IPS-20b (cell line): ENCODE data around the gene ZNF69.
A peak's percentile ranks its signal among the peaks of the same experiment; 100 is the strongest.
"Not testable (repeated sequence)": the region's sequence is repeated elsewhere in the genome, so short reads cannot be mapped to it uniquely, and the experiment has no call there.

Experiments used
- H3K27ac ChIP-seq: one replicate; pipeline ENCODE4 v1.5.1; 2013; ENCODE audit warnings: low read length
- H3K27me3 ChIP-seq: 2 replicates; pipeline ENCODE4 v1.6.1; 2013; ENCODE audit warnings: mild to moderate bottlenecking, low read length, inconsistent platforms; ENCODE audit not compliant: insufficient read depth
- H3K36me3 ChIP-seq: 2 replicates; pipeline ENCODE4 v1.6.1; 2013; ENCODE audit warnings: low read depth, mild to moderate bottlenecking, inconsistent platforms, low read length, moderate library complexity; ENCODE audit not compliant: insufficient read depth
- H3K4me1 ChIP-seq: 2 replicates; pipeline ENCODE4 v1.6.1; 2013; ENCODE audit warnings: mild to moderate bottlenecking, control low read depth, inconsistent platforms, low read length, moderate library complexity; ENCODE audit not compliant: insufficient read depth
- H3K4me3 ChIP-seq: 2 replicates; pipeline ENCODE4 v1.5.1; 2013; ENCODE audit warnings: mild to moderate bottlenecking, low read length, inconsistent platforms
- H3K9ac ChIP-seq: 2 replicates; pipeline ENCODE4 v1.6.1; 2013; ENCODE audit warnings: low read depth, mild to moderate bottlenecking, inconsistent platforms, low read length, moderate library complexity
- H3K9me3 ChIP-seq: 2 replicates; pipeline ENCODE4 v1.6.1; 2013; ENCODE audit warnings: mild to moderate bottlenecking, low read depth, low read length, inconsistent platforms; ENCODE audit not compliant: insufficient read depth

Gene ZNF69

DNA sequence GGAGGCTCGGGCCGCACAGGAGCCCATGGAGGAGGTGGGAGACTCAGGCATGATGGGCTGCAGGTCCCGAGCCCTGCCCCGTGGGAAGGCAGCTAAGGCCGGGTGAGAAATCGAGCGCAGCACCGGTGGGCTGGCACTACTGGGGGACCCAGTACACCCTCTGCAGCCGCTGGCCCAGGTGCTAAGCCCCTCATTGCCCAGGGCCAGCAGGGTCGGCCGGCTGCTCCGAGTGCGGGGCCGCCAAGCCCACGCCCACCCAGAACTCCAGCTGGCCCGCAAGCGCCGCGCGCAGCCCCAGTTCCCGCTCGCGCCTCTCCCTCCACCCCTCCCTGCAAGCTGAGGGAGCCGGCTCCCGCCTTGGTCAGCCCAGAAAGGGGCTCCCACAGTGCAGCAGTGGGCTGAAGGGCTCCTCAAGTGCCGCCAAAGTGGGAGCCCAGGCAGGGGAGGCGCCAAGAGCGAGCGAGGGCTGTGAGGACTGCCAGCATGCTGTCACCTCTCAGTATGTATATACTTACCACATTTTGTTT, 53.8 kb downstream of the ZNF69 start:
- not testable (repeated sequence) for H3K27me3 ChIP-seq, H3K4me3 ChIP-seq, H3K9ac ChIP-seq, H3K27ac ChIP-seq, H3K4me1 ChIP-seq, H3K36me3 ChIP-seq
- peaks cover 71% of the 10 kb centered on the region for H3K9me3 ChIP-seq

DNA sequence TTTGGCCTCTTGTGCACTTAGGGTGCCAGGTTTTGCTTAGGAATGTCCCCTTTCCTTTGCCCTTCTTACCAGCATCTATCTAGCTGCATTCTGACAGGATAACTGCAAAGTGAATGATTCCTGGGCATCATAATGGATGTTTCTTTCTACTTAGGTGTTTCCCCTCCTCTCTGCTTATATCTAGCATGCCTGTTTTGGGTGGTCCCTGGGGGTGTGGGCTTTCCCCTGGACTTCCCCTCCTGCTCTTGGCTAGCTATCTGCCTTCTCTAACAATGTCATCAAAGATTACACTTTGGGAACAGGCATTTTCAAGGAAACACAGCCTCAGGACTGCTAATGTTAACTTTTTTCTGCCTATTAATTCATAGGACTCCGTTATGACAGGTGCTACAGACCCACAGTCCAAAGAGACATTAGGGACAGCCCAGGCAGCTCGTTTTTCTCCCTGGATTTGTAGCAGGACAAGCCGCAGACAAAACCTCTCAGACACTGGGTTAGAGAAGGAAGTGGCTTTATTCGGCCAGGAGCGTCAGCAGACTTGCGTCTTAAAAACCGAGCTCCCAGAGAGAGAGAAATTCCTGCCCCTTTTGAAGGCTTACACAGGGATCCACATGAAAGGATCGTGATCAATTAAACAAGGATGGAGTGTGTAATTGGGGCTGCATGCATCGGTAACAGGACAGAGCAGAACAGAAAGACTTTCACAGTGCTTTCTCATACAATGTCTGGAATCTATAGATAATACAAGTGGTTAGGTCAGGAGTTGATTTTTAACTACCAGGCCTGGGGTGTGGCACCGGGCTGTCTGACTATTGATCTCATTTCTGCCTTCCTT, 54.6 kb downstream of the ZNF69 start:
- H3K36me3 ChIP-seq: peaks cover 11% of the 10 kb centered on the region
- no peaks in the 10 kb centered on the region for H3K4me1 ChIP-seq
- H3K9me3 ChIP-seq: peaks cover 76% of the 10 kb centered on the region
- no peaks in the 10 kb centered on the region for H3K27me3 ChIP-seq
- no peak overlapping the region for H3K4me3 ChIP-seq
- no peak overlapping the region for H3K27ac ChIP-seq
- H3K9ac ChIP-seq: no peak overlapping the region

GRCh38 chr19:11942843-11943108, 55.2 kb downstream of the ZNF69 start:
- Histone ChIP-seq H3K4me1 (no peaks in the 10 kb centered on the region), H3K27me3 (no peaks in the 10 kb centered on the region), H3K9ac (no peak overlapping the region), H3K4me3 (no peak overlapping the region), H3K36me3 (peaks cover 17% of the 10 kb centered on the region), H3K27ac (no peak overlapping the region), H3K9me3 (peaks cover 78% of the 10 kb centered on the region)

GRCh38 chr19:11944656-11945055, 57.1 kb downstream of the ZNF69 start:
- no peak overlapping the region; the same call in 1 of the 2 replicates for H3K4me3 ChIP-seq
- peaks cover 34% of the 10 kb centered on the region for H3K36me3 ChIP-seq
- H3K9ac ChIP-seq: no peak overlapping the region
- no peaks in the 10 kb centered on the region for H3K4me1 ChIP-seq
- H3K9me3 ChIP-seq: peaks cover 87% of the 10 kb centered on the region
- H3K27me3 ChIP-seq: no peaks in the 10 kb centered on the region
- no peak overlapping the region for H3K27ac ChIP-seq

DNA sequence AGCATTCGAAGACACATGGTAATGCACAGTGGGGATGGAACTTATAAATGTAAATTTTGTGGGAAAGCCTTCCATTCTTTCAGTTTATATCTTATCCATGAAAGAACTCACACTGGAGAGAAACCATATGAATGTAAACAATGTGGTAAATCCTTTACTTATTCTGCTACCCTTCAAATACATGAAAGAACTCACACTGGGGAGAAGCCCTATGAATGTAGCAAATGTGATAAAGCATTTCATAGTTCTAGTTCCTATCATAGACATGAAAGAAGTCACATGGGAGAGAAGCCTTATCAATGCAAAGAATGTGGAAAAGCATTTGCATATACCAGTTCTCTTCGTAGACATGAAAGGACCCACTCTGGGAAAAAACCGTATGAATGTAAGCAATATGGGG, 61.1 kb downstream of the ZNF69 start:
- H3K36me3 ChIP-seq: peaks cover 58% of the 10 kb centered on the region
- no peaks in the 10 kb centered on the region for H3K27me3 ChIP-seq
- no peak overlapping the region for H3K9ac ChIP-seq
- H3K4me3 ChIP-seq: 0 out of 2 replicates have a peak overlapping the region, but pooled peaks have one; percentile 25
- peaks cover 100% of the 10 kb centered on the region for H3K9me3 ChIP-seq
- no peak overlapping the region for H3K27ac ChIP-seq
- H3K4me1 ChIP-seq: no peaks in the 10 kb centered on the region

GRCh38 chr19:11949201-11949600, 61.6 kb downstream of the ZNF69 start:
- H3K9me3 ChIP-seq: peaks cover 100% of the 10 kb centered on the region
- H3K9ac ChIP-seq: no peak overlapping the region
- peaks cover 58% of the 10 kb centered on the region for H3K36me3 ChIP-seq
- H3K4me3 ChIP-seq: peak overlapping the region; percentile 8; the same call in 1 of the 2 replicates
- H3K27me3 ChIP-seq: no peaks in the 10 kb centered on the region
- no peaks in the 10 kb centered on the region for H3K4me1 ChIP-seq
- no peak overlapping the region for H3K27ac ChIP-seq

DNA sequence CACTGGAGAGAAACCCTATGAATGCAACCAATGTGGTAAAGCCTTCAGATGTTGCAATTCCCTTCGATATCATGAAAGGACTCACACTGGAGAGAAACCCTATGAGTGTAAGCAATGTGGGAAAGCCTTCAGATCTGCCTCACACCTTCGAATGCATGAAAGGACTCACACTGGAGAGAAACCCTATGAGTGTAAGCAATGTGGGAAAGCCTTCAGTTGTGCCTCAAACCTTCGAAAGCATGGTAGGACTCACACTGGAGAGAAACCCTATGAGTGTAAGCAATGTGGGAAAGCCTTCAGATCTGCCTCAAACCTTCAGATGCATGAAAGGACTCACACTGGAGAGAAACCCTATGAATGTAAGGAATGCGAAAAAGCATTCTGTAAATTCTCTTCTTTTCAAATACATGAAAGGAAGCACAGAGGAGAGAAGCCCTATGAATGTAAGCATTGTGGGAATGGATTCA, 62.1 kb downstream of the ZNF69 start:
- H3K4me1 ChIP-seq, H3K9ac ChIP-seq, H3K27ac ChIP-seq, H3K27me3 ChIP-seq: not testable (repeated sequence)
- peaks cover 58% of the 10 kb centered on the region for H3K36me3 ChIP-seq
- peak overlapping the region; percentile 49 for H3K4me3 ChIP-seq
- peaks cover 97% of the 10 kb centered on the region for H3K9me3 ChIP-seq

DNA sequence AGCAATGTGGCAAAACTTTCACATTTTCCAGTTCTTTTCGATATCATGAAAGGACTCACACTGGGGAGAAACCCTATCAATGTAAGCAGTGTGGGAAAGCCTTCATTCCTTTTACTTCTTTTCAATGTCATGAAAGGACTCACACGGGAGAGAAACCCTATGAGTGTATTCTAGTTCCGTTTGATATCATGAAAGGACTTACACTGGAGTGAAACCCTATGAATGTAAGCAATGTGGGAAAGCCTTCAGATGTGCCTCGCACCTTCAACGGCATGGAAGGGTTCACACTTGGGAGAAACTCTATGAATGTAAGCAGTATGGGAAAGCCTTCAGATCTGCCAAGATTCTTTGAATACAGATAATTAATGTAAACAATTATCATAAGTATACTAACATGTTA, 62.7 kb downstream of the ZNF69 start:
- Histone ChIP-seq H3K9ac (no peak overlapping the region), H3K4me1 (no peaks in the 10 kb centered on the region), H3K36me3 (peaks cover 58% of the 10 kb centered on the region), H3K27ac (no peak overlapping the region), H3K27me3 (no peaks in the 10 kb centered on the region), H3K9me3 (peaks cover 93% of the 10 kb centered on the region), H3K4me3 (peak overlapping the region; percentile 49)
